Heart left ventricle (tissue), 13 donors: ENCODE measurements around the gene PARD3.

Experiments used
- CTCF ChIP-seq, 12 donors: fragments of 200-600 bp; sonication (generic) in 4 of 12; IDR thresholded peaks; one replicate each; pipeline versions ENCODE4 v1.5.0 to v1.8.0; 2018 to 2022; ENCODE audit warnings: antibody characterized with exemption in 12 of 12, mild to moderate bottlenecking in 5 of 12
- POLR2A ChIP-seq, 2 donors: fragments of 450-650 bp; IDR thresholded peaks; one replicate each; pipeline ENCODE4 v1.6.1; 2017; ENCODE audit warnings: antibody characterized with exemption in 2 of 2, mild to moderate bottlenecking in 2 of 2, moderate library complexity in 2 of 2
- donor health status: ischemic (EF 13 %, LVEDD 7.1; RV severe dilation, severe dysfunction).
- donor health status: DM: no; HTN: yes; CAD: no.
- donor health status: DM: no; HTN: no; CAD: no.
- donor health status: ischemic (EF 25% LVEDD 6.9; RV normal size, moderate dysfunction).
- donor health status: ischemic (EF 25% LVEDD 5.7; RV mildly dilated, moderate dysfunction).
- donor health status: ischemic (EF 35%, LVEDD 5.7; RV mildly dilated, moderate dysfunction).
- donor health status: nonischemic (EF 11% LVEDD 7.7; RV severe dilation, severe dysfunction).
- donor health status: DM: yes; HTN: yes; CAD: no.
- donor health status: PGD.
- donor health status: ischemic (EF 29% LVEDD 5.4; RV normal size, mild dysfunction).
- donor health status: nonischemic (EF 23%, LVEDD 6.1; RV moderate dilation, normal function).

- TF ChIP-seq POLR2A (IDR thresholded peaks at IDR 0.05): no peak
- no peak for TF ChIP-seq CTCF (IDR thresholded peaks at IDR 0.05)
These were observed 688.5 kb downstream of the PARD3 start for GRCh38 chr10:34126371-34127151.
